Activated CD8-positive, alpha-beta T cell treated with anti-CD3 and anti-CD28 coated beads for 36 hours (primary cell): ENCODE measurements around the gene CDH23. TPM values are rescaled to one million over a fixed set of nuclear protein-coding genes. Genes with fewer than 3 reads are reported as not detected.

Experiments
- ATAC-seq: fragments of 200-7000 bp; cut with Tn5 transposase; one replicate; pipeline ENCODE4 v1.10.0; 2021; ENCODE audit warnings: mild to moderate bottlenecking, moderate library complexity
- CTCF ChIA-PET: fragments of 350-600 bp; sonication (Branson Sonifier 250); formaldehyde crosslinking; loops from one replicate; lab custom pipeline; 2021; ENCODE audit warnings: antibody characterized with exemption; lab: Charles Lee
- POLR2A ChIA-PET: fragments of 350-600 bp; sonication (Branson Sonifier 250); formaldehyde crosslinking; loops from one replicate; lab custom pipeline; 2021; ENCODE audit warnings: antibody characterized with exemption; lab: Charles Lee
- DNase-seq: peaks from one replicate; pipeline ENCODE4 v3.0.0-alpha.2; 2020
- H3K27ac Mint-ChIP-seq: one replicate; pipeline ENCODE4 v1.8.0; 2021; ENCODE audit warnings: mild to moderate bottlenecking, mixed read lengths
- H3K27me3 Mint-ChIP-seq: one replicate; pipeline ENCODE4 v1.8.0; 2021; ENCODE audit warnings: mixed read lengths
- H3K36me3 Mint-ChIP-seq: one replicate; pipeline ENCODE4 v1.8.0; 2021; ENCODE audit warnings: low read depth, mixed read lengths
- H3K4me1 Mint-ChIP-seq: one replicate; pipeline ENCODE4 v1.8.0; 2021; ENCODE audit warnings: low read depth, mixed read lengths
- H3K4me3 Mint-ChIP-seq: one replicate; pipeline ENCODE4 v1.8.0; 2021; ENCODE audit warnings: mild to moderate bottlenecking, moderate library complexity, mixed read lengths
- H3K9me3 Mint-ChIP-seq: one replicate; pipeline ENCODE4 v1.8.0; 2021; ENCODE audit warnings: mixed read lengths
- intact Hi-C: fragments of 100-400 bp; cut with micrococcal nuclease; formaldehyde crosslinking; loops from one replicate; pipeline ENCODE4 v1.10.0; 2022
- total RNA-seq, 2 experiments: library from RNA; stranded (reverse); gene quantifications; one replicate each; pipeline ENCODE4 v1.2.3, GENCODE V29; 2021
- TF ChIP-seq, protein P1 (sequence below): fragments of 200-600 bp; IDR thresholded peaks from one replicate; pipeline ENCODE4 v1.8.0; 2022; ENCODE audit warnings: antibody characterized with exemption, mild to moderate bottlenecking

CDH23 gene
- total RNA-seq, 2 experiments from 2014 or later, result 2.4 to 2.7 TPM

DNA sequence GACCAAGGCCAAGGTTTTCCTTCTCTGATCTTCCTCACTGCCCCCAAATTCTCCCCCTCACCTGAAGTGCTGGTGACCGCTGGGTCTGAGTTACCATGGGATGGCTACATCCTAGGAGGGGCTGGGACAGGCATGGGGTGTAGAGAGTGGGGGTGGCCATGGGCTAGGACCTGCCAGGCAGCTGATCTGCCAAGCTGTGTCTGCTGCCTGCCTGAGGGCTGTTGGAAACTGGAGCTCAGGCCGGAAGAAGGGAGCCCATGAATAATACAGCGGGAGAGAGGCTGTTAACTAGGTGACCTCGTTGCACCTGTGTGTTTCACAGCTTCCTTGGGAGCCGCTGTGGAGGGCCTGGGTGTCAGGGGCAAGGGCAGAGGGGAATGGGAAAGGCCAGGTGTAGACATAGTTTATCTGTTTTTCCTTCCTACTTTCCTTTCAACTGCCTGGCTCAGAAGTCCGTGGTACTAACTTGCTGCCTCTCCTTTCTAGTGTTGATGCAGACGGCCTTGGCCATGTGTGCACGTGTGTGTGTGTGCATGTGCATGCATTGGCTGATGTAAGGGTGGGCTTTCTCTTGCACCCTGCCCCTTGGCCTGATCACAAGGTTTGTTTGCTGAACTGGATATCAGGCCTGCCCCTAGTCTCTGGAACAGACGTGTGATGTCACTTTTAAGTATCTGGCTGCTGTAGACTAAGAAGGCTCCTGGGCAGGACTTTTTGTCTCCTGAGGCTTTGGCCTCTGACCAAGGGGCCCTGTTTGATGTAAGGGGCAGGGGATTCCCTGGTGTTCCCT lies 11.9 kb downstream of the CDH23 start:
- POLR2A ChIA-PET, result no interaction called here
- Mint-ChIP-seq H3K36me3 (no peaks in the 10 kb centered on the region), H3K4me1 (no peaks in the 10 kb centered on the region), H3K27me3 (peaks cover 6% of the 10 kb centered on the region), H3K27ac (no peak overlapping the region), H3K9me3 (peaks cover 11% of the 10 kb centered on the region), H3K4me3 (no peak overlapping the region)
- CTCF ChIA-PET, result interaction anchor here (1.2 kb wide), 1 partner anchor 13 kb away, joined by 3 read pairs; no protein-coding TSS in a partner anchor
- no peak for ATAC-seq
- DNase-seq, result no peak
- intact Hi-C loops, result no loop called here
- TF ChIP-seq, protein P1, sequence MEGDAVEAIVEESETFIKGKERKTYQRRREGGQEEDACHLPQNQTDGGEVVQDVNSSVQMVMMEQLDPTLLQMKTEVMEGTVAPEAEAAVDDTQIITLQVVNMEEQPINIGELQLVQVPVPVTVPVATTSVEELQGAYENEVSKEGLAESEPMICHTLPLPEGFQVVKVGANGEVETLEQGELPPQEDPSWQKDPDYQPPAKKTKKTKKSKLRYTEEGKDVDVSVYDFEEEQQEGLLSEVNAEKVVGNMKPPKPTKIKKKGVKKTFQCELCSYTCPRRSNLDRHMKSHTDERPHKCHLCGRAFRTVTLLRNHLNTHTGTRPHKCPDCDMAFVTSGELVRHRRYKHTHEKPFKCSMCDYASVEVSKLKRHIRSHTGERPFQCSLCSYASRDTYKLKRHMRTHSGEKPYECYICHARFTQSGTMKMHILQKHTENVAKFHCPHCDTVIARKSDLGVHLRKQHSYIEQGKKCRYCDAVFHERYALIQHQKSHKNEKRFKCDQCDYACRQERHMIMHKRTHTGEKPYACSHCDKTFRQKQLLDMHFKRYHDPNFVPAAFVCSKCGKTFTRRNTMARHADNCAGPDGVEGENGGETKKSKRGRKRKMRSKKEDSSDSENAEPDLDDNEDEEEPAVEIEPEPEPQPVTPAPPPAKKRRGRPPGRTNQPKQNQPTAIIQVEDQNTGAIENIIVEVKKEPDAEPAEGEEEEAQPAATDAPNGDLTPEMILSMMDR, result no peak

GRCh38 chr10:71409516-71410104 lies 12.9 kb downstream of the CDH23 start:
- ChIA-PET CTCF (interaction anchor here (1.2 kb wide), 1 partner anchor 14 kb away, joined by 3 read pairs; no protein-coding TSS in a partner anchor), POLR2A (no interaction called here)
- no peaks in the 10 kb centered on the region for H3K36me3 Mint-ChIP-seq
- intact Hi-C loops, result no loop called here
- H3K4me3 Mint-ChIP-seq, result no peak overlapping the region
- peaks cover 3% of the 10 kb centered on the region for H3K27me3 Mint-ChIP-seq
- ATAC-seq, result no peak
- no peak overlapping the region for H3K27ac Mint-ChIP-seq
- TF ChIP-seq, protein P1, result no peak
- no peak for DNase-seq
- no peaks in the 10 kb centered on the region for H3K4me1 Mint-ChIP-seq
- peaks cover 11% of the 10 kb centered on the region for H3K9me3 Mint-ChIP-seq

- H3K36me3 Mint-ChIP-seq, result no peaks in the 10 kb centered on the region
- DNase-seq (no peak), ATAC-seq (no peak)
- H3K4me1 Mint-ChIP-seq, result no peaks in the 10 kb centered on the region
- peaks cover 7% of the 10 kb centered on the region for H3K27me3 Mint-ChIP-seq
- no peak overlapping the region for H3K27ac Mint-ChIP-seq
- peaks cover 11% of the 10 kb centered on the region for H3K9me3 Mint-ChIP-seq
- intact Hi-C loops, result no loop called here
- CTCF ChIA-PET, result interaction anchor here (0.7 to 1.5 kb wide), 3 partner anchors 17 to 1699 kb away, joined by 3 to 5 read pairs (median 3); no protein-coding TSS in a partner anchor
- POLR2A ChIA-PET, result no interaction called here
- H3K4me3 Mint-ChIP-seq, result no peak overlapping the region
- TF ChIP-seq, protein P1, result no peak
Observed at GRCh38 chr10:71413581-71413980, 16.9 kb downstream of the CDH23 start.

DNA sequence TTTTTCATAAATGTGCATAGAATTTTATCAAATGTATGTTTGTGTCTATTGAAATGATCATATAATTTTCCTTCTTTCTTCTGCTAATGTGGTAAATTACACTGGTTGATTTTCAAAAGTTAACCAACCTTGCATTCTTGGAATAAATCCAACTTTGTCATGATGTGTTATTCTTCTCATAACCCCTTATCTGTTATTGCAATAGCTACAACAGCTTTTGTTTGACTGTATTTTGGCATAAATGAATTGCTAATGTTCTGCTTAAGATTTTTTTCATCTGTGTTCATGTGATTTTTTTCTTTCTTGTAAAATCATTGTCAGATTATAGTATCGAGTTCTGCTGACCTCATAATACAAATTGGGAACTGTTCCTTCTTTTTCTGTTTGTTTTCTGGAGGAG lies 17.6 kb downstream of the CDH23 start:
- Mint-ChIP-seq H3K27ac (no peak overlapping the region), H3K4me1 (no peaks in the 10 kb centered on the region), H3K27me3 (peaks cover 7% of the 10 kb centered on the region), H3K4me3 (no peak overlapping the region), H3K36me3 (no peaks in the 10 kb centered on the region), H3K9me3 (peaks cover 11% of the 10 kb centered on the region)
- intact Hi-C loops, result no loop called here
- POLR2A ChIA-PET, result no interaction called here
- ATAC-seq (no peak), DNase-seq (no peak)
- TF ChIP-seq, protein P1, result no peak
- CTCF ChIA-PET, result interaction anchor here (1.5 kb wide), 1 partner anchor 19 kb away, joined by 3 read pairs; no protein-coding TSS in a partner anchor

GRCh38 chr10:71419002-71419540 lies 22.4 kb downstream of the CDH23 start:
- CTCF ChIA-PET, result interaction anchor here (1.5 to 2.4 kb wide), 2 partner anchors 11 to 35 kb away, joined by 6 to 9 read pairs; no protein-coding TSS in a partner anchor
- no peak for DNase-seq
- no peaks in the 10 kb centered on the region for H3K36me3 Mint-ChIP-seq

More at GRCh38 chr10:71419002-71419540, 22.4 kb downstream of the CDH23 start:
- H3K27me3 Mint-ChIP-seq, result peaks cover 5% of the 10 kb centered on the region
- no peak for ATAC-seq
- H3K4me1 Mint-ChIP-seq, result no peaks in the 10 kb centered on the region
- TF ChIP-seq, protein P1, result no peak
- H3K9me3 Mint-ChIP-seq, result no peaks in the 10 kb centered on the region
- no peak overlapping the region for H3K27ac Mint-ChIP-seq
- POLR2A ChIA-PET, result no interaction called here
- H3K4me3 Mint-ChIP-seq, result no peak overlapping the region
- intact Hi-C loops, result no loop called here
